Fibroblast of pulmonary artery (primary cell): ENCODE measurements around the gene GDE1.

Source experiments
- DNase-seq: peaks from one replicate; pipeline ENCODE4 v3.0.0-alpha.2; 2010; ENCODE audit warnings: low read depth
- H3K4me3 ChIP-seq: replicated peaks from 2 replicates; pipeline ENCODE4 v1.5.1; 2011; ENCODE audit warnings: low read depth, mild to moderate bottlenecking, control low read depth, low read length, moderate library complexity
- TF ChIP-seq, protein P1 (sequence below): IDR thresholded peaks from 2 replicates; pipeline ENCODE4 v1.5.1; 2011; ENCODE audit warnings: mild to moderate bottlenecking, control low read depth, low read length, inconsistent platforms; ENCODE audit errors: missing control alignments

GDE1 gene

GRCh38 chr16:19460397-19460796 lies 61.5 kb downstream of the GDE1 start:
- no peak for DNase-seq
- H3K4me3 ChIP-seq = no peak overlapping the region
- TF ChIP-seq, protein P1, sequence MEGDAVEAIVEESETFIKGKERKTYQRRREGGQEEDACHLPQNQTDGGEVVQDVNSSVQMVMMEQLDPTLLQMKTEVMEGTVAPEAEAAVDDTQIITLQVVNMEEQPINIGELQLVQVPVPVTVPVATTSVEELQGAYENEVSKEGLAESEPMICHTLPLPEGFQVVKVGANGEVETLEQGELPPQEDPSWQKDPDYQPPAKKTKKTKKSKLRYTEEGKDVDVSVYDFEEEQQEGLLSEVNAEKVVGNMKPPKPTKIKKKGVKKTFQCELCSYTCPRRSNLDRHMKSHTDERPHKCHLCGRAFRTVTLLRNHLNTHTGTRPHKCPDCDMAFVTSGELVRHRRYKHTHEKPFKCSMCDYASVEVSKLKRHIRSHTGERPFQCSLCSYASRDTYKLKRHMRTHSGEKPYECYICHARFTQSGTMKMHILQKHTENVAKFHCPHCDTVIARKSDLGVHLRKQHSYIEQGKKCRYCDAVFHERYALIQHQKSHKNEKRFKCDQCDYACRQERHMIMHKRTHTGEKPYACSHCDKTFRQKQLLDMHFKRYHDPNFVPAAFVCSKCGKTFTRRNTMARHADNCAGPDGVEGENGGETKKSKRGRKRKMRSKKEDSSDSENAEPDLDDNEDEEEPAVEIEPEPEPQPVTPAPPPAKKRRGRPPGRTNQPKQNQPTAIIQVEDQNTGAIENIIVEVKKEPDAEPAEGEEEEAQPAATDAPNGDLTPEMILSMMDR = no peak

GRCh38 chr16:19458722-19459379 lies 63.0 kb downstream of the GDE1 start:
- H3K4me3 ChIP-seq = no peak overlapping the region
- no peak for DNase-seq
- TF ChIP-seq, protein P1 = no peak
